Ovary (tissue), 3 donors: ENCODE data around the gene NAGS.

ENCODE experiments used
- CTCF ChIP-seq, 3 donors: fragments of 450-650 bp in 2 of 3; fragments of 200-600 bp in 1 of 3; IDR thresholded peaks; one replicate each; pipeline versions ENCODE4 v1.5.1 to v1.8.0; 2016 to 2022; ENCODE audit warnings: antibody characterized with exemption in 3 of 3, mild to moderate bottlenecking in 1 of 3
- EP300 ChIP-seq: sonication (generic); formaldehyde crosslinking; IDR thresholded peaks from one replicate; pipeline ENCODE4 v1.6.1; 2017; ENCODE audit warnings: antibody characterized with exemption
- POLR2A ChIP-seq: fragments of 450-650 bp; IDR thresholded peaks from one replicate; pipeline ENCODE4 v1.6.1; 2017; ENCODE audit warnings: antibody characterized with exemption, mild to moderate bottlenecking, moderate library complexity
- donor health status: DM: no; HTN: no; CAD: no.

DNA sequence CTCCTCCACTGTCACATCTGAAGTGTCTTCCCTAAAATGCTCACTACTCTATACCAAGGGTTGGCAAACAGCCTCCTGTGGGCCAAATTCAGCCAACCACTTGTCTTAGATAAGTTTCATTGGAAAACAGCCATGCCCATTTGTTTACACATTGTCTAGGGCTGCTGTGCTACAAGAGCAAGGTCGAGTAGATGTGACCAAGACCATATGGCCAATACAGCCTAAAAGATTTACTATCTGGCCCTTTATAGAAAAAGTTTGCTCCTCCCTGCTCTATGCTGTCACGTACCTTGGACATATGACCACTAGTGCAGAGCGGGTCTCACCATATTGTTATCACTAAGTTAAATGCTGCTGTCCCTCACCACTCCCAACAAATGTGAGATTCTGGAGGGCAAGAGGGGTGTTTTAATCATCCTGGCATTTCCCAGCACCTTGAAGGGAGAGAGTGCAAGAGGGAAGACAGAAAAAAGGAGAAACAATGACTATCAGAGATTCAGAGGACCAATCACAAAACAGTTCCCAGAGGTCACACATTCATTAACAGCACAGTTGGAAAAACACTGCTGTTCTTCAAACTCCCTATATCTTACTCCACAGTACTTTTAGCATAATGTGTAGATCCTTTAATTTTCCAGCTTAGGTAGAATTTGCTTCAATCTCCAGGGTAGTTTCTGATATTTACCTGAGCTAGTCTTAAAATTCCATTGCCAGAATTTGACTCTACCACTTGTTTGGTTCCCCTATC is 48.9 kb downstream of the NAGS start:
- no peak for TF ChIP-seq CTCF (IDR thresholded peaks at IDR 0.05)
- TF ChIP-seq EP300, result no peak
- TF ChIP-seq POLR2A, result no peak
